ENCODE data around the gene SHTN1. TPM values are rescaled to one million over a fixed set of nuclear protein-coding genes. Genes with fewer than 3 reads are reported as not detected.

SHTN1 gene
- total RNA-seq, 1 donor from 2014 or later = 106 TPM

GRCh38 chr10:116925056-116925455 is 79.9 kb downstream of the SHTN1 start:
- Mint-ChIP-seq H3K4me1 (ENCODE audit: unreplicated experiment) (no peaks in the 10 kb centered on the region), H3K36me3 (ENCODE audit: low read depth, unreplicated experiment) (peaks cover 26% of the 10 kb centered on the region), H3K9me3 (ENCODE audit: unreplicated experiment) (no peaks in the 10 kb centered on the region), H3K27ac (ENCODE audit: unreplicated experiment) (no peak overlapping the region), H3K4me3 (ENCODE audit: unreplicated experiment) (no peak overlapping the region), H3K27me3 (ENCODE audit: unreplicated experiment) (peaks cover 3% of the 10 kb centered on the region)
- DNase-seq (ENCODE audit: low spot score) = no peak
- no peak for TF ChIP-seq CTCF (IDR thresholded peaks at IDR 0.05; ENCODE audit: unreplicated experiment)

DNA sequence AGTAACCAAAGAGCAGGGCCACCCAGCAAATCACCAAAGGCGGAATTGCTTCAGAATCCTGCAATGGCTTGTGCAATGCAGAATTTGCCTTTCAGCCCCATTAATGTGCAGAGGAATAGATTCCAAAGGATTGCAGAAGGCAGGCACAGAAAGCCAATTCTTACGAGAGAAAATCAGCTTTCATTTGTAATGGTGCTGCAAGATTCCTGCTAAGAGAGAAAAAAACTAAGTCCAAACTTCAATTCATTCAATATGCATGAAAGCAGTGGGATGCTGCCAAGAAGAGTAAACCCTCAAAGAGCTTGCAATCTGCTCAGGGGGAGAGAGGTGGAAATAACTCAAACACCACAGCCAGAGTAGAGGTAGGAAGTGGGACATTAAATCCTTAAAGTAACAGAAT is 85.3 kb downstream of the SHTN1 start:
- DNase-seq (ENCODE audit: low spot score) = no peak
- Mint-ChIP-seq H3K36me3 (ENCODE audit: low read depth, unreplicated experiment) (peaks cover 24% of the 10 kb centered on the region), H3K27me3 (ENCODE audit: unreplicated experiment) (no peaks in the 10 kb centered on the region), H3K9me3 (ENCODE audit: unreplicated experiment) (no peaks in the 10 kb centered on the region), H3K4me3 (ENCODE audit: unreplicated experiment) (no peak overlapping the region), H3K27ac (ENCODE audit: unreplicated experiment) (no peak overlapping the region), H3K4me1 (ENCODE audit: unreplicated experiment) (no peaks in the 10 kb centered on the region)
- no peak for TF ChIP-seq CTCF (IDR thresholded peaks at IDR 0.05; ENCODE audit: unreplicated experiment)

GRCh38 chr10:116919164-116919563 is 85.8 kb downstream of the SHTN1 start:
- Mint-ChIP-seq H3K27me3 (ENCODE audit: unreplicated experiment) (no peaks in the 10 kb centered on the region), H3K27ac (ENCODE audit: unreplicated experiment) (no peak overlapping the region), H3K36me3 (ENCODE audit: low read depth, unreplicated experiment) (peaks cover 26% of the 10 kb centered on the region), H3K4me3 (ENCODE audit: unreplicated experiment) (no peak overlapping the region), H3K4me1 (ENCODE audit: unreplicated experiment) (no peaks in the 10 kb centered on the region), H3K9me3 (ENCODE audit: unreplicated experiment) (no peaks in the 10 kb centered on the region)
- TF ChIP-seq CTCF (IDR thresholded peaks at IDR 0.05; ENCODE audit: unreplicated experiment) = no peak
- DNase-seq (ENCODE audit: low spot score) = no peak

- Mint-ChIP-seq H3K27me3 (ENCODE audit: unreplicated experiment) (no peaks in the 10 kb centered on the region), H3K4me3 (ENCODE audit: unreplicated experiment) (no peak overlapping the region), H3K27ac (ENCODE audit: unreplicated experiment) (no peak overlapping the region), H3K4me1 (ENCODE audit: unreplicated experiment) (no peaks in the 10 kb centered on the region), H3K9me3 (ENCODE audit: unreplicated experiment) (no peaks in the 10 kb centered on the region), H3K36me3 (ENCODE audit: low read depth, unreplicated experiment) (peaks cover 25% of the 10 kb centered on the region)
- no peak for DNase-seq (ENCODE audit: low spot score)
- TF ChIP-seq CTCF (IDR thresholded peaks at IDR 0.05; ENCODE audit: unreplicated experiment) = no peak
Observed at GRCh38 chr10:116918583-116918982, 86.4 kb downstream of the SHTN1 start.

- Mint-ChIP-seq H3K4me1 (ENCODE audit: unreplicated experiment) (no peaks in the 10 kb centered on the region), H3K4me3 (ENCODE audit: unreplicated experiment) (no peak overlapping the region), H3K27ac (ENCODE audit: unreplicated experiment) (no peak overlapping the region), H3K36me3 (ENCODE audit: low read depth, unreplicated experiment) (peaks cover 33% of the 10 kb centered on the region), H3K9me3 (ENCODE audit: unreplicated experiment) (no peaks in the 10 kb centered on the region), H3K27me3 (ENCODE audit: unreplicated experiment) (no peaks in the 10 kb centered on the region)
- no peak for DNase-seq (ENCODE audit: low spot score)
- TF ChIP-seq CTCF (IDR thresholded peaks at IDR 0.05; ENCODE audit: unreplicated experiment) = no peak
Observed at GRCh38 chr10:116917481-116917880, 87.5 kb downstream of the SHTN1 start.
